Fibroblast of lung (primary cell): ENCODE data around the gene NTMT1. TPM values are rescaled to one million over a fixed set of nuclear protein-coding genes. Genes with fewer than 3 reads are reported as not detected.

Experiments used
- DNase-seq, 2 donors: peaks; one replicate each; pipeline versions ENCODE4 v3.0.0 to v3.0.0-alpha.2; 2010; ENCODE audit warnings: low read depth in 2 of 2
- H2AFZ ChIP-seq: 2 replicates; pipeline ENCODE4 v1.5.1; 2012; ENCODE audit warnings: low read length, control low read depth, inconsistent platforms
- H3K27ac ChIP-seq: 2 replicates; pipeline ENCODE4 v1.5.1; 2011; ENCODE audit warnings: low read length, control low read depth; ENCODE audit not compliant: insufficient read depth
- H3K27me3 ChIP-seq: 2 replicates; pipeline ENCODE4 v1.5.1; 2011; ENCODE audit warnings: mild to moderate bottlenecking, low read length; ENCODE audit not compliant: control insufficient read depth, insufficient read depth
- H3K36me3 ChIP-seq: 2 replicates; pipeline ENCODE4 v1.5.1; 2011; ENCODE audit warnings: low read length; ENCODE audit not compliant: control insufficient read depth, insufficient read depth
- H3K4me1 ChIP-seq: 2 replicates; pipeline ENCODE4 v1.5.1; 2011; ENCODE audit warnings: low read length; ENCODE audit not compliant: control insufficient read depth, insufficient read depth; ENCODE audit errors: extremely low read depth
- H3K4me2 ChIP-seq: 2 replicates; pipeline ENCODE4 v1.5.1; 2011; ENCODE audit warnings: low read length, control low read depth; ENCODE audit not compliant: insufficient read depth; ENCODE audit errors: extremely low read depth
- H3K4me3 ChIP-seq, 4 experiments: fragments of 200-600 bp in 1 of 4; sonication (generic) in 1 of 4; replicated peaks in 1 of 4; 2 replicates each; pipeline ENCODE4 v1.5.1; 2011 to 2016; ENCODE audit warnings: low read length in 4 of 4, low read depth in 3 of 4, mild to moderate bottlenecking in 3 of 4, control low read depth in 2 of 4, inconsistent platforms in 1 of 4, mixed read lengths in 1 of 4; ENCODE audit not compliant: insufficient read depth in 1 of 4; ENCODE audit errors: control extremely low read depth in 1 of 4
- H3K79me2 ChIP-seq: 2 replicates; pipeline ENCODE4 v1.5.1; 2012; ENCODE audit warnings: mild to moderate bottlenecking, low read length, inconsistent platforms; ENCODE audit not compliant: control insufficient read depth, insufficient read depth
- H3K9ac ChIP-seq: 2 replicates; pipeline ENCODE4 v1.5.1; 2011; ENCODE audit warnings: mild to moderate bottlenecking, low read length, control low read depth; ENCODE audit not compliant: insufficient read depth
- H3K9me3 ChIP-seq: 2 replicates; pipeline ENCODE4 v1.5.1; 2012; ENCODE audit warnings: low read depth, low read length; ENCODE audit not compliant: control insufficient read depth, insufficient read depth
- H4K20me1 ChIP-seq: 2 replicates; pipeline ENCODE4 v1.5.1; 2011; ENCODE audit warnings: low read length; ENCODE audit not compliant: control insufficient read depth, insufficient read depth; ENCODE audit errors: extremely low read depth
- EZH2 ChIP-seq: IDR thresholded peaks from 2 replicates; pipeline ENCODE4 v1.5.1; 2012; ENCODE audit warnings: low read length, control low read depth, mild to moderate bottlenecking; ENCODE audit errors: missing control alignments
- polyA plus RNA-seq, 2 donors: library from polyadenylated mRNA; depleted of rRNA in 1 of 2; stranded (reverse) in 1 of 2; unstranded in 1 of 2; fragments of >200 nt; gene quantifications; 2 replicates each; pipeline ENCODE4 v1.2.1, GENCODE V29; 2011 to 2012; ENCODE audit warnings: missing spikeins in 1 of 2
- total RNA-seq: library from RNA; depleted of rRNA; stranded (reverse); fragments of >200 nt; gene quantifications from 2 replicates; pipeline ENCODE4 v1.2.1, GENCODE V29; 2014
- TF ChIP-seq, protein P1 (sequence below), 2 donors: IDR thresholded peaks in 1 of 2; conservative IDR thresholded peaks in 1 of 2; 1 replicate in 1 of 2; 2 replicates in 1 of 2; pipeline ENCODE4 v1.5.1; 2011 to 2012; ENCODE audit warnings: low read length in 2 of 2, control low read depth in 1 of 2, inconsistent platforms in 1 of 2, low read depth in 1 of 2, mild to moderate bottlenecking in 1 of 2

Gene NTMT1
- total and polyA plus RNA-seq, 2 donors (not counting 1 experiment from before 2014, with no cell fraction given) = 34.2 to 51.9 TPM

DNA sequence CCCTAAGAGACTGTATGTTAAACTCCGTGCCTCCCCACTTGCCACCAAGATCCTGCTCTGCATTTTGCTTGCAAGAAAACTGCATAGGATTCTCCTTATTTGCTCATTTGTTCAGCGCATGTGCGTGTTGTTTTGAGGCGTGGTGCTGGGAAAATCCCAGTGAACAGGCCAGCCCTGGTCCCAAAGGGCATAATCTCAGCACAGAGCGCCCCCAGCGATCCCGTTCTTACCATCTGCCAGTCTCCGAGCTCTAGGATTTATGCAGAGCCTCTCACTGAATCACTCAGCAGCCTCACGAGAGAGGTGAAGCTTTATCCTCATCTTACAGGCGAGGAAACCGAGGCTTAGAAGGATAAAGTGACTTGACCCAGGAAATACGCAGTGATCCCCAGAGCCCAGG, 51.0 kb downstream of the NTMT1 start:
- H3K27ac ChIP-seq = no peak overlapping the region
- H3K79me2 ChIP-seq = no peaks in the 10 kb centered on the region
- TF ChIP-seq, protein P1, sequence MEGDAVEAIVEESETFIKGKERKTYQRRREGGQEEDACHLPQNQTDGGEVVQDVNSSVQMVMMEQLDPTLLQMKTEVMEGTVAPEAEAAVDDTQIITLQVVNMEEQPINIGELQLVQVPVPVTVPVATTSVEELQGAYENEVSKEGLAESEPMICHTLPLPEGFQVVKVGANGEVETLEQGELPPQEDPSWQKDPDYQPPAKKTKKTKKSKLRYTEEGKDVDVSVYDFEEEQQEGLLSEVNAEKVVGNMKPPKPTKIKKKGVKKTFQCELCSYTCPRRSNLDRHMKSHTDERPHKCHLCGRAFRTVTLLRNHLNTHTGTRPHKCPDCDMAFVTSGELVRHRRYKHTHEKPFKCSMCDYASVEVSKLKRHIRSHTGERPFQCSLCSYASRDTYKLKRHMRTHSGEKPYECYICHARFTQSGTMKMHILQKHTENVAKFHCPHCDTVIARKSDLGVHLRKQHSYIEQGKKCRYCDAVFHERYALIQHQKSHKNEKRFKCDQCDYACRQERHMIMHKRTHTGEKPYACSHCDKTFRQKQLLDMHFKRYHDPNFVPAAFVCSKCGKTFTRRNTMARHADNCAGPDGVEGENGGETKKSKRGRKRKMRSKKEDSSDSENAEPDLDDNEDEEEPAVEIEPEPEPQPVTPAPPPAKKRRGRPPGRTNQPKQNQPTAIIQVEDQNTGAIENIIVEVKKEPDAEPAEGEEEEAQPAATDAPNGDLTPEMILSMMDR (conservative IDR thresholded peaks at IDR 0.05 in 1 of 2, IDR thresholded peaks at IDR 0.05 in 1 of 2; ENCODE audit: low read depth in 1 of 2, low read length in 2 of 2) = no peak
- TF ChIP-seq EZH2 = no peak
- no peak overlapping the region for H3K4me3 ChIP-seq
- no peaks in the 10 kb centered on the region for H3K36me3 ChIP-seq
- no peak for DNase-seq
- no peak overlapping the region for H3K9ac ChIP-seq
- H3K27me3 ChIP-seq = no peaks in the 10 kb centered on the region
- no peaks in the 10 kb centered on the region for H4K20me1 ChIP-seq
- no peaks in the 10 kb centered on the region for H3K4me1 ChIP-seq
- no peak overlapping the region for H2AFZ ChIP-seq
- no peaks in the 10 kb centered on the region for H3K9me3 ChIP-seq
- H3K4me2 ChIP-seq = no peak overlapping the region

DNA sequence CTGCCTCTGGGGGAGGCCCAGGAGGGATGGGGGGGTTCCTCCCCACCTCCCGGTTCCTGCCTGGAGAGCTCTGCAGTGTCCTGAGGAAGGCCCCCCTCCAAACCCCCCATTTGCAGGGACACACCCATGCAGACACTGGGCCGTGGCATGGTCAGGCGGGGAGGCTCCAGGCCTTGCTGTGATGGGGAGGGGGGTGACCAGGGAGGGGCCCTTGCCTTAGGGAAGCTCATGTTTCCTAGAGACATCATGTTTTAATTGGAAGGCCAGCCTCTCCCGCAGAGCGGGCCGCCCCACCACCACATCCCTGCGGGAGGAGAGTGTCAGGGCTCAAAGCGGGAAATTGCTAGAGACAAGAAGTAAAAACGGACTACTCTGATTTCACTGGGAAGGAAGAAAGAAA, 51.5 kb downstream of the NTMT1 start:
- Histone ChIP-seq H3K27ac (no peak overlapping the region), H3K4me3 (no peak overlapping the region), H3K27me3 (no peaks in the 10 kb centered on the region), H2AFZ (no peak overlapping the region), H3K36me3 (no peaks in the 10 kb centered on the region), H3K9me3 (no peaks in the 10 kb centered on the region), H3K4me2 (no peak overlapping the region), H3K79me2 (no peaks in the 10 kb centered on the region), H4K20me1 (no peaks in the 10 kb centered on the region), H3K4me1 (no peaks in the 10 kb centered on the region), H3K9ac (no peak overlapping the region)
- TF ChIP-seq, protein P1 (conservative IDR thresholded peaks at IDR 0.05 in 1 of 2, IDR thresholded peaks at IDR 0.05 in 1 of 2; ENCODE audit: low read depth in 1 of 2, low read length in 2 of 2) = no peak
- TF ChIP-seq EZH2 = no peak
- DNase-seq = no peak

DNA sequence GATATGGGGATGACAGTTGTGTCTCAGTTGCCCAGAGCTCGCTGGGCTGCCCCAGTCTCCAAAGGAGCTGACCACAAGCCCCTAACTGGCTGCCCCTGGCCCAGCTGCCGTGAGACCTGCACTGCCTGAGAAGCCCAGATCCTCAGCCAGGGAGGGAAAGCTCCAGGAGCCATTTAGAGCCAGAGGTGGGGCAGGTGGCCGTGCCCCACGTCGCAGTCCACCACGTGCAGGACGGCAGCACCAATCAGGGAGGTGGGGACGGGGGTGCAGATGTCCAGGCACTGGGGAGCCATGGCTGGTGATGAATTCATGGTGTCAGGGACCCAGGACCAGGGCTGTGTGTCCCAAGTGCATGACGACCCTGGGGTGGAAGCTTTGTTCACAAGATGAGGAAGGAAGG, 52.9 kb downstream of the NTMT1 start:
- Histone ChIP-seq H3K27me3 (no peaks in the 10 kb centered on the region), H2AFZ (no peak overlapping the region), H3K4me1 (no peaks in the 10 kb centered on the region), H3K9me3 (no peaks in the 10 kb centered on the region), H4K20me1 (no peaks in the 10 kb centered on the region), H3K4me3 (no peak overlapping the region), H3K79me2 (no peaks in the 10 kb centered on the region), H3K9ac (no peak overlapping the region), H3K27ac (no peak overlapping the region), H3K36me3 (no peaks in the 10 kb centered on the region), H3K4me2 (no peak overlapping the region)
- TF ChIP-seq, protein P1 (conservative IDR thresholded peaks at IDR 0.05 in 1 of 2, IDR thresholded peaks at IDR 0.05 in 1 of 2; ENCODE audit: low read depth in 1 of 2, low read length in 2 of 2) = no peak
- TF ChIP-seq EZH2 = no peak
- no peak for DNase-seq
